ENCODE data around the gene COL26A1.
"Not testable (repeated sequence)": the region's sequence is repeated elsewhere in the genome, so short reads cannot be mapped to it uniquely, and the experiment has no call there.

Gene COL26A1

DNA sequence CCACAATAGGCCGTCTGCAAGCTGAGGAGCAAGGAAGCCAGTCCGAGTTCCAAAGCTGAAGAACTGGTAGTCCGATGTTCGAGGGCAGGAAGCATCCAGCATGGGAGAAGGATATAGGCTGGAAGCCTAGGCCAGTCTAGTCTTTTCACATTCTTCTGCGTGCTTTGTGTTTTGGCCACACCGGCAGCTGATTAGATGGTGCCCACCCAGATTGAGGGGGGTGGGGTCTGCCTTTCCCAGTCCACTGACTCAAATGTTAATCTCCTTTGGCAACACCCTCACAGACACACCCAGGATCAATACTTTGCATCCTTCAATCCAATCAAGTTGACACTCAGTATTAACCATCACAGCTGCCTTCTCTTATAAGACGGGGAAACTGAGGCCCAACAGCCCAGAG, 142.8 kb downstream of the COL26A1 start:
- not testable (repeated sequence) for DNase-seq

DNA sequence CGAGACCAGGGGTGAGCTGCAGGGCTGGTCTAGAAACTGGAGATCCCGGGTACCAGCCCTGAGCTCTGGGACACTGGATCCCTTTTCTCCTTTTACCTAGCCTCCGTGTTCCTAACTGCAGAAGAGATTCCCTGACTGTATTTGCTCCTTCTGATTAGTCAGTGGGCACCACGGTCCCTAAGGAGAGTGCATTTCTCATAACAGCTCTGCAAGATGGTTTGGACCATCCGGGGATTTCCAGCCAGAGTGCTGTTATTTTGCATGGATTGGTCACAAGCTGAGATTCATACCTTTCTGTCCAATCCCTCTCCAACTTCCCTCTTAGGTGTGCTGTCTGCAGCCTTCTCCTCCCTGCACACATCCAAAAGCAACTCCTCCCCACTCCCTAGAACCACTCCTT, 143.9 kb downstream of the COL26A1 start:
- DNase-seq: no peak

DNA sequence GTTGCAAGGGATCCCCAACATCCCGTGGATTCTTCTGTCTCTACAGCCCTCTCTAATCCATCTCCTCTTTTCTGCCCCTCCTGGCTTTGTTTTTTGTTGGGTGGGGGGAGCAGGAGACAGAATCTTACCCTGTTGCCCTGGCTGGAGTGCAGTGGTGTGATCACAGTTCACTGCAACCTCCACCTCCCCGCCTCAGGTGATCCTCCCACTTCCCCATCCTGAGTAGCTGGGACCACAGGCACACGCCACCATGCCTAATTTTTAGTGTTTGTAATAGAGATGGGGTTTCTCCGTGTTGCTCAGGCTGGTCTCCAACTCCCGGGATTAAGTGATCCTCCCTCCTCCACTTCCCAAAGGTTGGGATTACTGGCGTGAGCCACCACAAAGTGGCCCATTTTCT, 144.7 kb downstream of the COL26A1 start:
- no peak for DNase-seq

DNA sequence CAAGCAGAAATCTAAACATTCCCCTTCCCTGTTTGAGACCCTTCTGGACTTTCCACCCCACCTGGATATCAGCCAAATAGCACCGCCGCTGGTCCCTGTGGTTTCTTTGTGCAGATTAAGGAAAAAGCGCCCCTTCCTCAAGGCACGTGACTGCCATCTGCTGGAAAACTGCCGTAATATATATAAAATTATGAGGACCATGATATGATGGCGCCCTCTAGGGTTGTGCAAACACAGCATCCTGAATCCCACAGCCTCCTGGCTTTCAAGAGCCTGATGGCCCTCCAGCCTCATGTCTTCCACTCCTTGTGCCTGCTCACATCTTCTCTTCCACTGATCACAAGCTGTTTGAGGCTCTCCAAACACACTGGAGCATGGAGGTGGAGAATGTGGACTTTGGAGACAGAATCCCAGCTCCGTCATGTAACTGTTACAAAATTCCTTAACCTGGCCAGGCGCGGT, 145.1 kb downstream of the COL26A1 start:
- peak; percentile 68 for DNase-seq

DNA sequence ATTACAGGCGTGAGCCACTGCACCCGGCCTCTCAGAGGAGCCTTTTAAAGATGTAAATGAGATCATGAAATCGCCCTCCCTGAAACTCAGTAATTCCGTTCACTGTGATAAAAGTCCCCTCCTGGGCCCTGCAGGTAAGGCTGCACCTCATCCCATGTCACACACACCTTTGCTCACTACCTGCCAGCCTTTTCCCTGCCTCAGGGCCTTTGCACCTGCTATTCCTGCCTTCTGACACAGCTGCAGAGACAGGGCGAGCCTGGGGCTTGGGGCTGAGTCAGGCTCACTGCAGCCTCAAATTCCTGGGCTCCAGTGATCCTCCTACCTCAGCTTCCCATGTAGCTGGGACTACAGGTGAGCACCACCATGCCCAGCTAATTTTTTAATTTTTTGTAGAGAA, 147.6 kb downstream of the COL26A1 start:
- DNase-seq: no peak

DNA sequence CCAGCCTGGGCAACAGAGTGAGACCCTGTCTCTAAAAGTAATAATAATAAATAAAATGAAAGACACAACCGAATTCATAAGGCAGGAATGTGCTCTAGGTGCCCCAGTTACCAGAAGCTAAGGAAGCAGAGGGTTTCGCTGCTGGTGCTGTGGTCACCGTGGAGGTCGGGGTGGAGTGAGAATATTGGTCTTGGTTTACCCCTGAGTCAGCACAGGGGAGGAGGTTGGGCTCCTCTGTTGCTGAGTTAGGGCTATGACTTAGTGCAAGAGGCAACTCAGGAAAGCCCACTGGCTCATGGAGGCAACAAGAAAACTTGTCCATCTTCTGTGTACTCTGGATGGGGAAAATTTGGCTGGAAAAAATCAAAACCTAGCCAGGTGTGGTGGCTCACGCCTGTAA, 149.3 kb downstream of the COL26A1 start:
- no peak for DNase-seq

- no peak for DNase-seq
Observed at GRCh38 chr7:101516851-101517250, 154.2 kb downstream of the COL26A1 start.

DNA sequence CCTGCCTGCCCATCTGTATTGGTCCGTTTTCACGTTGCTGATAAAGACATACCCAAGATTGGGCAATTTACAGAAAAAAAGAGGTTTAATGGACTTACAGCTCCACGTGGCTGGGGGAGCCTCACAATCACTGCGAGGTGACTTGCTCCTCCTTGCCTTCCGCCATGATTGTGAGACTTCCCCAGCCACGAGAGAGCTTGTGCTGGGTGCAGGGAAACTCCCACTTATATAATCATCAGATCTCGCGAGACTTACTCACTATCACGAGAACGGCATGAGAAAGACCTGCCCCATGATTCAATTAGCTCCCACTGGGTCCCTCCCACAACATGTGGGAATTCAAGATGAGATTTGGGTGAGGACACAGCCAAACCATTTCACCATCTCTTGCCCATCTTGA, 154.6 kb downstream of the COL26A1 start:
- no peak for DNase-seq

DNA sequence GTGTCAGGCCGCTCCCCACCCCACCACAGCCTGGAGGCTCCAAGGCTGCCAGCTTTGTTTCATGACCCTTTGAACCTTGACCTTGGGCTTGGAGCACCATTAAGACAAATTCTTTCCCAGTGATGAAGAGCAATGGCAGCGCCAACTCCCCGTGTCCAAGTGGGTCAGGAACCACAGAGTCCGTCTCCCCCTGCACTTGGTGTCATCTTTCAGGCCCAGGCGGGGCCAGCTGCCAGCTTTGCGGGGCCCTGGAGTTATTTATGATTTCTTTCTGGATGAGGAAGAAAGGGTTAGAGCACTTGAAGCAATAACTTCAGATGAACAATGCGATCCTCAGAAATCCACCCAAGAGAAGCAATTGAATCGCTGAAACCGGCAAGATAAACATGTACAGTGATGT, 155.7 kb downstream of the COL26A1 start:
- DNase-seq: no peak

- no peak for DNase-seq
Observed at GRCh38 chr7:101519324-101520023, 156.8 kb downstream of the COL26A1 start.

GRCh38 chr7:101521430-101521925, 158.8 kb downstream of the COL26A1 start:
- no peak for DNase-seq

DNA sequence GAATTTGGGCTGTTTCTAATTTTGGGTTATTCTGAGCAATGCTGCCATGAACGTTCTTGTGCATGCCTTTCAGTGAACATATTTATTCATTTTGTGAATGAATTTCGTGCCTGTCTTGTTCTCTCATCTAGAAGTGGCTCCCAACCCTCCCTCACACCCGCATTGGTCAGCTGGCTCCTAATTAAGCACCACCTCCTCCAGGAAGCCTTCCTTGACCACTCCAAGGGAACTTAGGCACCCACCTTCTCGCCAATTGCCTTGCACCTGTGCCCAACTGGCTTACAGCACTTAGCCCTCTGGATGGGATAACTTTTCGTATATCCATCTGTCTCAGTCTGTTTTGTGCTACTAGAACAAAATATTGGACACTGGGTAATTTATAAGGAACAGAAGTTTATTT, 159.3 kb downstream of the COL26A1 start:
- no peak for DNase-seq

- no peak for DNase-seq
Observed at GRCh38 chr7:101527844-101528667, 165.4 kb downstream of the COL26A1 start.

- DNase-seq: no peak
Observed at GRCh38 chr7:101529560-101529959, 166.9 kb downstream of the COL26A1 start.

- DNase-seq: no peak
Observed at GRCh38 chr7:101531726-101532357, 169.2 kb downstream of the COL26A1 start.

GRCh38 chr7:101532400-101533102, 169.9 kb downstream of the COL26A1 start:
- DNase-seq: no peak

DNA sequence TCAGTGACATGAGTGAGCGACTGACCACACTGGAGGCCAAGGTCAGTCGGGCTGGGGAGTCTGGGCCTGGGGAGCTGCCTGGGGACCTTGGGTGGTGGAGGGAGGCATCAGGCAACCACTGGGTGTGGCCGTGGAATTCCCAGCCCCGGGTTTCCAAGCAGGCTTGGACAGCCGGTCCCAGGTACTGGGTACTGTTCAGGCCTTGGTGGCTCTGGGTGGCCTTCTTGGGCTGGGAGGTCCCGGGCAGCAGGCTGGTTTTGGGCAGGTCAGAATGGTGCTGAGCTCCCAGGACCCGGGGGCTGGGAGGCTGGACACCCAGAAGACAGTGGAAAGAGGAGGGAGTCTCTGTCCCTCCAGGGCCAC, 170.4 kb downstream of the COL26A1 start:
- no peak for DNase-seq

- DNase-seq: no peak
Observed at GRCh38 chr7:101534015-101534803, 171.5 kb downstream of the COL26A1 start.

DNA sequence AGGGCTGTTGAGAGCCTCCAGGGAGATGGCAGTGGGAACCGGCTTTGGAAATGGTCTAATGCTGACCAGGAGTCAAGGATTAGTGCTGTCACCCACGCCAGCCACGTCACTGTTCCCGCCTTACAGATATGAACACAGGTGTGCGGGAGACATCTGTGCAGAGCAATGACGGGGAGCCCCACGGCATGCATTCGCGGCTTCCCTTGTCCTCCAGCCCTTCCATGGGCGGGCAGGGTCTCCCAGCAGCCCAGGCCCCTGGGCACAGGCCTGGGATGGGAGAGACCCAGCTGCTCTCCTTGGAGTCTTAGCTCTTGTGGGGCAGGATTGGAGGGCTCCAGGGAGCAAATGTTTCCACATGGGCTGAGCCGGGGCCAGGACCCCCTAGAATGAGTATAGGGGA, 172.2 kb downstream of the COL26A1 start:
- DNase-seq: no peak

DNA sequence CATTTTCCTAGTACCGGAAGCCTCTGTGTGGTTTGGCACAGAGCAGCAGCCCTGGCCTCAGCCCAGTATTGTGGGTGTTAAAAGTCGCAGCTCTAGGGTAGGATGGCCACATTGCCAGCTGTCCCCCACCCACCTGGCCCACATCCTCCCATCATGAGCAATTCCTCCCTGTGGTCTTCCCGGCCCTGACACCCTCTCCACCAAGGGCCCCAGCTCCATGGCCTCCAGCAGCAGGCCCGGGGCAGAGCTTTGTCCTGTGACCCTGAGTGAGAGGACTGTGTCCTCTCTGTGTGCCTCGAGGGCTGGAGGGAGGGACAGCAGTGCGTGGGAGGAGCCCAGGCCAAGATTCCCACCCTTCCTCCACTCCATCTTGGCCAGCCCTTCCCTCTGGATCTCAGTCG, 172.7 kb downstream of the COL26A1 start:
- DNase-seq: no peak

GRCh38 chr7:101536232-101536631, 173.6 kb downstream of the COL26A1 start:
- DNase-seq: no peak

- no peak for DNase-seq
Observed at GRCh38 chr7:101536668-101537067, 174.0 kb downstream of the COL26A1 start.

All from NCI-H526 treated with DMSO at 0.1 percent for 48 hours (cell line).